Activated CD8-positive, alpha-beta memory T cell treated with anti-CD3 and anti-CD28 coated beads, Interleukin-2, amount 50 U/mL, for 24 hours (primary cell): Measurements from ENCODE around the gene CRYAB.

ENCODE experiments used
- DNase-seq: peaks from one replicate; pipeline ENCODE4 v3.0.0-alpha.2; 2020; ENCODE audit errors: extremely low read depth

CRYAB gene, protein sequence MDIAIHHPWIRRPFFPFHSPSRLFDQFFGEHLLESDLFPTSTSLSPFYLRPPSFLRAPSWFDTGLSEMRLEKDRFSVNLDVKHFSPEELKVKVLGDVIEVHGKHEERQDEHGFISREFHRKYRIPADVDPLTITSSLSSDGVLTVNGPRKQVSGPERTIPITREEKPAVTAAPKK

DNA sequence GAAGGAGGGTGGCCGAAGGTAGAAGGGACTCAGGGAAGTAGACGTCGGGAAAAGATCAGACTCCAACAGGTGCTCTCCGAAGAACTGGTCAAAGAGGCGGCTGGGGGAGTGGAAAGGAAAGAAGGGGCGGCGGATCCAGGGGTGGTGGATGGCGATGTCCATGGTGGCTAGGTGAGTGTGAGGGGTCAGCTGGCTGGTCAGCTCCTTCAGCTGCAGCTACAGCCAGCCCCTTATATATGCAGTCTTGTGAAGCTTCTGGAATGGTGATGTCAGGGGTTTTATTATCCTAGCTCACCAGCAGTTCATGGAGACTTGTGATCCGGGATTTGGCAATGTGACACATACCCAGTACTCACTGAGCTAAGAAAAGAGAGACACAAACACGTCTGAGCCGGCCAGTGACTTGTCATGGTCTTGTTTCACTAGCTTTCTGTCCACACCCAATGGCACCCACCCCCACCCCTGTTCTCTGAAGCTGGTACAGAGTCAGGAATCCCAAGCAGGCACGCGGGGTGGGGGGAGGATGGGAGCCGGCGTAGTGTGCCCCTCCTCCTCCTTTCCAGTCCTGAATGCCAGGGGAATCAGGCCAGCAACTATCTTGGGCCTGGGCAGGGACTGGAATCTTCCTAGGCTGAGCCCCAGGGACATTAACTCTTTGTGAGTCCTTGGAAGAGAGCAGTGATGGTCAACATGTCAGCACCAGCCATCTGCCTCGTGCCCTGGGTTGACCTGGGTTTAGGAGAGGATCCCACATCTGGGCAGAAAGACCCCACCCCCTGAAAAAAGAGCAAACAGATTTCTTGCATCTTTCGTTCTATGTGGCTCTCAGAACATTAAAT, at the start of gene CRYAB:
Gene CRYAB (minus strand): TSS at position 208 of the 839 bp plus-strand sequence. CDS start 46 bp downstream, at position 162.
- DNase-seq = no peak

DNA sequence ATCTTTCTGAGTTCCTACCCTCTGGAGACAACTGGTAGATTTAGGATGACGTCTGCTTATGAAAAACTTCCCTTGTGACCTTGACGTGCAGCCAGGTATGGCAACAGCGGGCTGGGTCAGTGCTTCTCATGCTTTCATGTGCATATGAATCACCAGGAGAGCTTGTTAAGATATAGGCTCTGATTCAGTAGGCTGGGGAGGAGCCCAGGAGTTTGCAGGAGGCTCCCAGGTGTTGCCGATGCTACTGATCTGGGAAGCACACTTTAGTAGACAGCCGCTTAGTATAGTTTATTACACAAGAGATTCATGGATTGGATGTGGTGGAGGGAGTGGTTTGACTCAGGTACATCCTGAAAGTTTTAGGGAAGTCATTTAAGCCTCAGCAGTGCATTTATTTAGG, 49.3 kb upstream of the CRYAB start:
- DNase-seq = no peak

DNA sequence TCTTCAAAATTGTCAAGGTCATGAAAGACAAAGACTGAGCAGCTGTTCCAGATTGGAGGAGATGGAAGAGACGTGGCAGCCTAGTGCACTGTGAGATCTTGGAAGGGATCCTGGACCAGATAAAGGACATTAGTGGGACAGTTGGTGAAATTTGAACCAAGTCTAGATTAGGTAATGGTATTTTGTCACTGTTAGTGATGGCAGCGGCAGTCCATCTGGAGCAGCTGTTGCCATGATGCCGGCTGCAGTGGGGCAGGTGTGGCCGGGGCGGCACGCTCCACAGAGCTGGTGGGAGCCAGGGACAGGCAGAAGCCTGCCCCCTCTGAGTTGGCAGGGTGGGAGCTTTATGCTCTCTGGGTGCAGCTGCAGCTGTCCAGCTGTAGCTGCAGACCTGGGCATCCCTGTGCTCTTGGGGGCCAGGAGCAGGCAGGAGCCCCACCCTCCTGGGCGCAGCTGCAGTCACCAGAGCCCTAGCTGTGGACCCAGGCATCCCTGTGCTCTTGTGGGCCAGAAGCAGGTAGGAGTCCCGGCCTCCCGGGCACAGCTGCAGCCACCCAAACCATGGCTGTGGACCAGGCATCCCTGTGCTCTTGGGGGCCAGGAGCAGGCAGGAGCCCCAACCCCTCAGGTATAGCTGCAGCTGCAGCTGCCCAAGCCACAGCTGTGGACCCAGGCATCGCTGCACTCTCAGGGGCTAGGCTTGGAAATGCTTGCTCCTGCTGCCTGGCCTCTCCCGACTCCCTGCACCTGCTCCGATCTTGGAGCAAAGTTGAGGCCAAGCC, 46.3 kb upstream of the CRYAB start:
- DNase-seq = no peak

DNA sequence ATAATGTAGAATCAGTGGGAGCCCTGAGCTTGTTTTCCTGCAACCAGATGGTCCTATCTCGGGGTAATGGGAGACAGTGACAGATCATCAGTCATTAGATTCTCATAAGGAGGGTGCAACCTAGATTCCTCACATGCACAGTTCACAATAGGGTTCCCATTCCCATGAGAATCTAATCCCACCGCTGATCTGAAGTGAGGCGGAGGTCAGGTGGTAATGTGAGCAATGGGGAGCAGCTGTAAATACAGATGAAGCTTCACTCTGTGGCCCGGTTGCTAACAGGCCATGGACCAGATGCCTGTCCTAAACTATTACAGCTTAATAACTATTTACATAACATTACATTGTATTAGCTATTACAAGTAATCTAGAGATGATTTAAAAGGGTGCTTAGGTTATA, 42.6 kb upstream of the CRYAB start:
- no peak for DNase-seq

DNA sequence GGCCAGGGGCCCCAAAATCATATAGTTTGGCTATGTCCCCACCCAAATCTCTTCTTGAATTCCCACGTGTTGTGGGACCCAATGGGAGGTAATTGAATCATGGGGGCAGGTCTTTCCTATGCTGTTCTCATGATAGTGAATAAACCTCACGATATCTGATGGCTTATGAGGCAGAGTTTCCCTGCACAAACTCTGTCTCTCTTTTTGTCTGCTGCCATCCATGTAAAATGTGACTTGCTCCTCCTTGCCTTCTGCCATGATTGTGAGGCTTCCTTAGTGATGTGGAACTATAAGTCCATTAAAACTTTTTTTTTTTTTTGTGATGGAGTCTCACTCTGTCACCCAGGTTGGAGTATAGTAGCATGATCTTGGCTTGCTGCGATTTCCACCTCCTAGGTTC, 40.0 kb upstream of the CRYAB start:
- DNase-seq = no peak

DNA sequence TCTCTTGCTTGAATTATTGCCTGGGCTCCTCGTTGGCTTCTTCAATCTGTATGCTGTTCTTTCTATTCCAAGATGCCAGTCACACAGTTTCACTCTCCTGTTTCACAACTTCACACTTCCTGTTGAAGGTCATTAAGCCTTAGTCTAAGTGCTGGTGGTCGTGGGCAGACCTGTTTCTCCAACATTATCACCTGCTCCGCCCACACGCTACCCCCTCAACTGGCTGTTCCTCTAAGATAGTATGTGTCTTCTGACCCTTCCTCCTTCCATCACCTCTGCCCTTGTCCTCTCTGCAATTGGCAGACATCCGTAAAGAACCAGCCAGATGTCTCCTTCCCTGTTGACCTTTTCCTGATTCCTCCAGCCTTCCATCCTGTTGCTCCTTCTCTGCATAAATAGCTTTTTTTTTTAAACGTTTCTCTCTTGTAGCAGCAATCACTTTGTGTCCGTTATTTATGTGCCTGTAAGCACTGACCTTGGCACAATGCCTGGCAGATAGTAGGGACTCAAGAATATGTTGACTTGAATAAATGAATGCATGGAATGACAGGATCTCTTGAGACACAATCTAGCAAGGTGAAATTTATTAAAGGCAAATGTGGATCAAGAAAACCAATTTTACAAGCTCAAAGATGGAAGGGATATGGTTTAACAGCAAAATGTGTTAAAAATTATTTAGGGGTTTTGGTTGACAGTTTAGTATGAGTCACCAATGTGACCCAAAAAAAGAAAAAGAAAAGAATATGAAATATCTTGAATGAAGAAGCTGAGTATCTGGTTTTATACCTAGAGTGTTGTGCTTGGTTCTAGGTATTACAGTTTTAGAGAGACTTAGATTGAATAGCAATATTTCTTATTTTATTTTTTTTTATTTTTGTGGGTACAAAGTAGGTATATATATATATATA, 38.2 kb upstream of the CRYAB start:
- no peak for DNase-seq

DNA sequence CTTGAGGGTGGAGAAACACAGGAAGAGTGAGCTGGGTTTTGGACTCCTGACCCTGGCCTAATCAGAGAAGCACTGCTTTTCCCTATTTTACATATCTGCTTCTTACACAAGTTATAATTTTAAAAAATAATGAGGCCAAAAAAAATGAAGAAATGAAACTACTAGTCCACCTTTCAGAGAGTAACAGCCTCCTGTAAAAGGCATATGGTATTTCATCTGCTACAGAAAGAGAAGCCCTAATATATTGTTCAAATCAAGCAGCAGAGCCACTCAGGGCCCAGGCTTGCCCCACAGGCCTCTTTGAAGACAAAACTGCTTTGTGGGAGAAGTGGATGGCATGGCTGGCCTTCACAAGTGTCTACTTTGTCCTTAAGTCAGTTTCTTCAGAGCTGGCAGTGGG, 35.6 kb upstream of the CRYAB start:
- DNase-seq = no peak

DNA sequence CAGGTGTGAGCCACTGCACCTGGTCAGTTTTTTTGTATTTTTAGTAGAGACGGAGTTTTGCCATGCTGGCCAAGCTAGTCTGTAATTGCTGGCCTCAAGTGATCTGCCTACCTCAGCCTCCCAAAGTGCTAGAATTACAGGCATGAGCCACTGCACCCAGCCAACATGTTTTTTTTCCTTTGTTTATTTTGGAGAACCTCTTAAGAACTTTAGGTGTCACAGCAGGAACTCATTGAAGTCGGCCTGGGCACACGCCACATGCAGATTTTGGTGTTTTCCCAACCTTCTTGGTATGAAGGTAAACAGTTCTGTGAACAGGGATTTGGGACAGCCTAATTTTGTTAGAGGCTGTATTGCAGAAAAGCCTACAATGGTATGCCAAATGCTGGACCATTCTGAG, 34.9 kb upstream of the CRYAB start:
- no peak for DNase-seq

DNA sequence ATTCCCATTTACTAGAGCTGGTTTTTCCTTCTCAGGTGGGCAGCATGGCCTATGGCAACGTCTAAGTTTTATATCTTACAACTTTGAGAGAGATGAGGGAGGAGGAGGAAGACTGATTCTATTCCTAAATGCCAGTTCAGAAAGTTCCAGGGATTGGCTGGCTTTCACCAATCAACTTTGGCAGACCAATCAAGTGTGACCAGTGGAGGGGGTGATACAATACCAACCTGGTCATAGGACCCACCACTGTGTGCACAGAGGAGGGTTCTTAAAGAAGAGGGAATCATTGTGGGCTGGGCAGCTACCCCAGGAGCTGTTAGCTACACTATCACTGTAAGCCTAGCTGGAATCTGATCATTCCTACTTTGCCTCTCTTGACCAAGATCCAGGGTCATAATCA, 33.6 kb upstream of the CRYAB start:
- DNase-seq = no peak

DNA sequence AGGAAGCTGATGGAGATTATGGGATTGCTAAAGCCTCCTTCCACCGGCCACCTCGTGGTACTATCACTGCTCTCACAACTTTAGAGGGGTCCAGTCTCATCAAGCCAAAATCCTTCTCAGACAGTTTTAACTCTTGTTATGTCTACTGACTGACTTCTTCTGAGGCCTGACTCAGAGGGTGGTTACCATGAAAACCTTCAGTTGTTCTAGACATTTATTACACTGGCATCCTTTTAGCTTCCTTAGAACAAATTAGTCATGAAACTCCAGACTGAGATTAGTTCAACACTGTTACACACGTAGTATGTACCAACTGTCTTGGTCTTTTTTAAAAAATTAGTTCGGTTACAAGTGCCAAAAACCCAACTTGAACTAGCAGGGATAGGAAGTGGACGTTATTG, 33.1 kb upstream of the CRYAB start:
- no peak for DNase-seq

DNA sequence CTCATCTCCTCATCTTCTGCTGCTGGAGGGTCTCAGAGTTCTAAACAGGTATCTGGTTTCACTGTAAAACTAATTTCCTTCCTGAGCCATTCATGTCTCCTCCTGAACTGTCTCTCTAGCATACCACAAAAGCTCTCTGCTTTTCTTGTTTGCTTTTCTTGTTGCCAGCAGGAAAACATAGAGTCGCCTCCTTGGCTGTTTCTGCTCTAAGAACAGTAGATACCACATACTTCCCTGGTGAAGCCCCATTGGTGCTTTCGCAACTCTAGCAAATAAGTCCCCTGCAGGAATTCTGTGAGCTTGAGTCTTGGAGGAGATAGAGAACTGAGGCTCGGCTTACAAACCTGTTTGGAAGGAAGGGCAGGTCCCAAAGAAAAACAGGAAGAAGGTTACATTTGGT, 32.6 kb upstream of the CRYAB start:
- no peak for DNase-seq

DNA sequence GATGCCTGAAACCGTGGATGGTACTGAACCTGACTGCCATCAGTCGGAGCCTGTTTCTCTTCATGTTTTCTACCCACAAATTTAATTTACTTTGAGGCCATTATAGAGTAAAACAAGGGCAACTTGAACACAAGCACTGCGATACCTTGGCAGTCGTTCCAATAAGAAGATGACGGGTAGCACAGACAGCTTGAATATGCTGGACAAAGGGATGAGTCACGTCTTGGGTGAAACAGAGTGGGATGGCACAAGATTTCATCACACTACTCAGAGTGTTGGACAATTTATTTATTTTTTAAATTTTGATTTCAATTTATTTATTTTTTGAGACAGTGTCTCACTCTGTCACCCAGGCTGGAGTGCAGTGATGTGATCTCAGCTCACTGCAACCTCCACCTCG, 31.3 kb upstream of the CRYAB start:
- no peak for DNase-seq

DNA sequence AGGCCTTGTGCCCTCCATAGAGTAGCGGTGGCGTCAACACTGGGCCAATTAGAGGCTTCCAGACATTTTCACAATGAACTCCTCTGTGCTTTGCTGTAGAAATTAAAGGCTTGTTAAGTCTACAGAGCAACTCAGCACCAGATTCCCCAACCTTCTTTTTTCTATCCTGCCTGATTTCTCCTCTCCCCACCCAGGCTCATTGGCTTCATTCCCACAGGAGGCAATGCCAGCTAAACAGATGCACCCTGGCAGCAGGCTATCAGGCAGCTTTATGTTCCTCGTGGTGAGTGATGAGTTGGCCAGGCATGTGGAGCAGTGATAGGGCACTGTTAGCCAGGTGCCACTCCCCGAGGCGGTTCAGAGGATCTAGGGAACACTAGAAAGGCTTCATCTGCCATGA, 30.4 kb upstream of the CRYAB start:
- no peak for DNase-seq

DNA sequence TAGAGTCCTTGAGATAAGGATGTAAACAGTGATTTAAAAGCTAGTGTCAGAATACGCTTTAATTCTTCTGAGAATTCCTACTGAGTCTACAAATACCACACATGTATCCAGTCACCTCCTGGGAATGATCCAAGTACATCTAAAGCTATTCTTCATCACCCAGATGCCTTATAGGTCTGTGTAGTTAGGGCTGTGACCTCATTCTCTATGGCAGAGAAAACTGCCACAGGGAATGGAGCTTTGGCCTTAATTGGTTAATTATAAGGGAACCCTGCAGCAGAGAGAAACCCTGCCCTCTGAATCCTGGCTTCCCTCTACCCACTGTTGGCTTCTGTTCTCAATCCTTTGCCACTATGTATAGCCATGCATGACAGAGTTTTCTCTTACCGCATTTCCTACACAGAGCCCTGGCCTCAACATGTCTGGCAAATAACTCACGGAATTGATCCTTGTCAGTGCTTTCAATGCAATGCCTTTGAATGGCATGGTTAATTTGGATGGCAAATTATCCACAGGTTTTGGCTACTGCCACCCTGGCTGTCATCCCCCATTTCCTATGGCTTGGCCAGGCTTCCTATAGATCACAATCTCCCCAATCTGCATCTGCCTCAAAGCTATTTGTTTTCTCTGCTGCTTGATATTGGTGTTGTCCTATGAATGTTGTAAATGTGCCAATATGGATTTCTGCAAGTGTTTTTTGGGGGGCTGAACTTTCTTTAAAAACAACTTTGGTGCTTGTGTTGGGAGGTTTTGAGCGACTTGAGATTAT, 28.4 kb upstream of the CRYAB start:
- DNase-seq = no peak

DNA sequence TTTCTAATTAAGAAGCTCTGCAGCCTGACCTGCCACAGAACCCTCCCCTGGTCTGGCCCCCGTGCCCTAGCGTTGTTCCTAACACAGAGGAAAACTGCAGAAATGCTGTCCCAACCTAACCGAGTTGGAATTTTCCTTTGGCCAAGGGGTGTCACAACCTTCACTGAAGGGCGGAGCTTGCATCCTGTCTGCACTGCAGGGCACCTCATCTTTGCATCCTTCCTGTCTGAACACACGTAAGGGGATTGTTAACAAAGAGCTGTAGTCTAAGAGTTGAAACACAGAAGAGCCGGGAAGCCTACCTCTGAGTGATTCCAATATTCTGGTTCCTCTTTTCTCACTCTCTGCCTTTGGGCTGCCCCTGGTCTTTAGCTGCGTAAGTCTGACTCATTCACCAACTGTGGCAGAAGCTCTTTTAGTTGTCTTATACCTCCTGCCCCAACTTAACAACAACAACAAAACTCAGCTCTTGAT, 27.2 kb upstream of the CRYAB start:
- DNase-seq = no peak

DNA sequence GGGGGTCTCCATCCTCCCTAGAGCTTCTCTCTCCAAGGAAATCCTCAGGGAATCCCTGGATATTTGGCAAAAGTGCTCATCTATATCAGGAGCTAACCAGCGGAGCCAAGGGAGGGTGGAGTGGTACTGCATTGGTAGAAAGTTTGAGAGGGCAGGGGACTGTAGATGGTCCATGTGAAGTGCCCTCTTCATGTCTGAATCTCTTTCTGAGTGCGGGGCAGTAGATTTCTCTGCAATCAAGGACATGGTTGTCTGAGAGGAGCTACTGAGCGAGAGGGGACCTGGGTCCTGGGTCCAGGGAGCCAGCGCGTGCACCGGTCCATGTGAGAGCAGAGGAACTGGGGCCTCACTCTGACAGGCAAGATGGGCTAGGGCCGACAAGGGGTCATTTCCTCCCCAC, 26.3 kb upstream of the CRYAB start:
- no peak for DNase-seq

DNA sequence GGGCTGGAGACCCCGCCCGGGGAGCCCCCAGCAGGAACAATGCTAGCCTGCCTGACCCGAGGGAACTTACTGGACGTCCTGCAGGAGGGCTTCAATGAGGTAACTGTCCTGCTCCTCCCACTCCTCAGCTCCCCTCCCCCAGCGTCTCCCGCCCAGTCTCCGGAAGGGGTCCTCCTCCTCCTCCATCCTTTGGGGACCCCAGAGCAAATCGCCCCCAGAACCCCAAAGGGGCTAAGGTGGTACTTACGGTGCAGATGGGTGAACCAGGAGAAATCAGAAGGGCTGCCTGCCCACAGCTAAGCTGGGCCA, 25.8 kb upstream of the CRYAB start:
- no peak for DNase-seq

DNA sequence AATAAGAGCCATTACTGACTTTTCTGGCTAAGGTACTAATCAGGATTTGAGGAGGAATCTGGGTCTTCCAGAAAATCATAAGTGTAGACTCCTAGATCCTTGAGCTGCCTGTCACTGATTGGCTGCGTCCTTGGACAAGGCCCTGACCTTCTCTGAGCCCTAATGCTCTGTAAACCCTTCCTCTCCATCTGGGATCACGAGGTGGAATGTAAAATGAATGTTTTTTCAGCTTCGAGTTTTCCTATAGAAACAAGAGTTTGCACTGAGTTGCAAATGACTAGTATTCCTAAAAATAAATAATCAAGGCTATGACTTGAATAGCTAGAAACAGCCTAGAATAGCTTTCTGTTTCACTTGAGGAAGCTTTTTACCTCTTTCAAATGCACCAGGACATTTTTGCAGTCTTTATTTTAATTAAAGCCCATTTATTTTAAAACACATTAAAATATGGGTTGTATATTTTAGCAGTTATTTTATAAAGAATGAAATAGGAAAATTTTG, 24.5 kb upstream of the CRYAB start:
- DNase-seq = no peak

DNA sequence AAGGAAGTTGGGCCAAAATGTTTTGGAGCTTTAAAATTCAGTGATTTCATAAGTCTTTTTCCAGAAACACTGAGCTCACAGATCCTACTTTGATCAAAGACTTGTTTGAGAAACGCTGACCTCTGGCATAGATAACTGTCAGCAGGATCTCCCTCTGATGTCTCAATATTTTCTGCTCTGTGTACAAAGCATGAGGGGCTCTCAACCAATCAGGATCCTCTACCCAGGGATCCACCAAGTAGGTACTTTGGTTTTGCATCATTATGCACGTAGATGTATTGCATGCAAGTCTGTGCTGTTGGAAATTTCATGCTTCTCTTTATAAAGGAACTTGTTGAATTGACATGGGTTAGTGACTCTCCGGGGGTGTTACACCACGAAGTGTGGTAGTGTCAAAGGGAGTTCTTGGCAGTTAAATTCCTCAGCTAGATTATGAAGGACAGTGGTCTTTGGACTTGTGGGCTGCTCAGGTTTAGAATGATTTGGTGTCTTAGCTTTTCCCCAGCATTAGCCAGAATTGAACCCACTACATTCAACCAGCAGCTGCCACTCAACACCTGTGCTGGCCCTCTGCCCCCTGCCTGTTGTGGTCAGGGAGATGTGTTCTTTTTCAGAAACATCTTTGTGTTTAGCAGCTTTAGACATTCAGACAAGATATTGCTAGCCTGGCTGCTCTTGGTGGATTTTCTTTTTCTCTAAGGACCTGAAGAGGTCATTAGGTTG, 23.9 kb upstream of the CRYAB start:
- DNase-seq = no peak

DNA sequence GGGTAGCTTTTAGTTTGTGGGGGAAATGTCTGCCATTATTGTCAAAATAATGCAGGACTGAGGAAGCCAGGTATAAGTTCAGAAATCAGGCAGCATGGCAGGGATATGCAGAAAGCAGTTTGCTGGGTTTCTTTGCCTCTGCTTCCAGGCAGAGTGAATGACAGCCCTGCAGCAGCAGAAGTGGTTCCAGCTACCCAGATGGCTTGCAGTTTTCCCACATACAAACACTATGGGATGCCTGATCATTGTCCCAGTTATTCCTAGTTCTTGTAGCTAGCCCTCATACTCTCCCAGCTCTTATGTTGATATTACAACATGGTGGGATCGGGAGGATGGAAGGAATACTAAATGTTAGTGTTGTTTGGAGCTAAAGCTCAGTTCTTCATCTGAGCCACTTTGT, 22.7 kb upstream of the CRYAB start:
- no peak for DNase-seq
